ENCODE measurements around the gene UNC80. TPM values are rescaled to one million over a fixed set of nuclear protein-coding genes. Genes with fewer than 3 reads are reported as not detected.

UNC80 gene
- total RNA-seq, 4 donors from 2014 or later, result under 0.01 TPM; not detected in 3

DNA sequence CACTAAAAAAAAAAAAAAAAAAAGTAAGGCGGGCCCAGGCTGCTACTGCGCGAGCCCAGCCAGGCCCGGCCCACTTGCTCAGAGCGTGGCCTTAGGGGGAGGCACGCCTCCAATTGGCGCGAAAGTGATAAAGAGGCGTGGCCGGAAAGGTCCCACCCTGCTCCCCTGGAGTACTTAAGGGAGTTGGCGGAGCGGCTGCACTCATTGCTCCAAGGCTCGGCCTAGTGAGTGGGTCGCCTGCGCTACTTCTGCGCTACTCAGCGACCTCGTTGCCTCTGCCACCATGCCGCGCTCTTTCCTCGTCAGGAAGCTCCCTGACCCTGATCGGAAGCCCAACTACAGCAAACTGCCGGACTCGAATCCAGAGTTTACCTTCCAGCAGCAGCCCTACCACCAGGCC lies 36.9 kb downstream of the UNC80 start:
- TF ChIP-seq, protein P1, sequence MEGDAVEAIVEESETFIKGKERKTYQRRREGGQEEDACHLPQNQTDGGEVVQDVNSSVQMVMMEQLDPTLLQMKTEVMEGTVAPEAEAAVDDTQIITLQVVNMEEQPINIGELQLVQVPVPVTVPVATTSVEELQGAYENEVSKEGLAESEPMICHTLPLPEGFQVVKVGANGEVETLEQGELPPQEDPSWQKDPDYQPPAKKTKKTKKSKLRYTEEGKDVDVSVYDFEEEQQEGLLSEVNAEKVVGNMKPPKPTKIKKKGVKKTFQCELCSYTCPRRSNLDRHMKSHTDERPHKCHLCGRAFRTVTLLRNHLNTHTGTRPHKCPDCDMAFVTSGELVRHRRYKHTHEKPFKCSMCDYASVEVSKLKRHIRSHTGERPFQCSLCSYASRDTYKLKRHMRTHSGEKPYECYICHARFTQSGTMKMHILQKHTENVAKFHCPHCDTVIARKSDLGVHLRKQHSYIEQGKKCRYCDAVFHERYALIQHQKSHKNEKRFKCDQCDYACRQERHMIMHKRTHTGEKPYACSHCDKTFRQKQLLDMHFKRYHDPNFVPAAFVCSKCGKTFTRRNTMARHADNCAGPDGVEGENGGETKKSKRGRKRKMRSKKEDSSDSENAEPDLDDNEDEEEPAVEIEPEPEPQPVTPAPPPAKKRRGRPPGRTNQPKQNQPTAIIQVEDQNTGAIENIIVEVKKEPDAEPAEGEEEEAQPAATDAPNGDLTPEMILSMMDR (IDR thresholded peaks at IDR 0.05; ENCODE audit: low read depth), result no peak

DNA sequence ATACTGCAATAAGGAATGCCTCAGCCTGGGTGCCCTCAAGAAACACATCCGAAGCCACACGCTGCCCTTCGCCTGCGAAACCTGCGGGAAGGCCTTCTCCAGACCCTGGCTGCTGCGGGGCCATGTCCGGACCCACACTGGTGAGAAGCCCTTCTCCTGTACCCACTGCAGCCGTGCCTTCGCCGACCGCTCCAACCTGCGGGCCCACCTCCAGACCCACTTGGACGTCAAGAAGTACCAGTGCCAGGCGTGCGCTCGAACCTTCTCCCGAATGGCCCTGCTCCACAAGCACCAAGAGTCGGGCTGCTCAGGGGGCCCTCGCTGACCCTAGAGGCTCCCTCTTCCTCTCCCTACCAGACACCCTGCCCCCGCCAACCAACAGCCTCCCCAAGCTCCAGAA lies 37.6 kb downstream of the UNC80 start:
- TF ChIP-seq, protein P1 (IDR thresholded peaks at IDR 0.05; ENCODE audit: low read depth), result no peak

DNA sequence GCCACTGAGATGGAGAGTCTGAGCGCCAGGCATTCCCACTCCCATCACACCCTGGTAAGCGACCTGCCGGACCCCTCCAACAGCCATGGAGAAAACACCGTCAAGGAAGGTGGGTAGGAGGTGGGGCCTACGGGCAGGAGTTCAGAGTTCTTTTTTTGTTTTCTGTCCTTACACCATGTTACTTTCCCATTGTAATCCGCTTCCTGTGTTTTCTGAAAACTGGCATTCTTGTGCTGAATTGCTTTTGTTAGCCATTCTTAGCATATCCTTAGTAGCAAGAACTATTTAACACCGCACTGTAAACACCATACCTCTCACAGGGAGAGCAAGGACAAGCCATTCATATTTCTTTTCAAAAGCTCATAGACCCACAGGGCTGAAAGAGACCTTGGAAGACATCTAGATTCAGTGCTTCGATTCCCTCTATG lies 46.2 kb downstream of the UNC80 start:
- TF ChIP-seq, protein P1 (IDR thresholded peaks at IDR 0.05; ENCODE audit: low read depth), result no peak

DNA sequence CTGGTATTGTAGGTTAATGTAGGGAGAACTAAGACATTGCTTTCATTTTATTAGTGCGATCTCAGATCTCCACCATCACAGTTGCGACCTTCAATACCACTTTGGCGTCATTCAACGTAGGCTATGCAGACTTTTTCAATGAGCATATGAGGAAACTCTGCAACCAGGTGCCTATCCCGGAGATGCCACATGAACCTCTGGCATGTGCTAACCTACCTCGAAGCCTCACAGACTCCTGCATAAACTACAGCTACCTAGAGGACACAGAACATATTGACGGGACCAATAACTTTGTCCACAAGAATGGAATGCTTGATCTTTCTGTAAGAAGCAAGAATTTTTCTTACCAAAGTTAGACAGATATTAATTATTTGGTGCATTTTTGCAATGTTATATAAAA lies 47.3 kb downstream of the UNC80 start:
- TF ChIP-seq, protein P1 (IDR thresholded peaks at IDR 0.05; ENCODE audit: low read depth), result no peak

DNA sequence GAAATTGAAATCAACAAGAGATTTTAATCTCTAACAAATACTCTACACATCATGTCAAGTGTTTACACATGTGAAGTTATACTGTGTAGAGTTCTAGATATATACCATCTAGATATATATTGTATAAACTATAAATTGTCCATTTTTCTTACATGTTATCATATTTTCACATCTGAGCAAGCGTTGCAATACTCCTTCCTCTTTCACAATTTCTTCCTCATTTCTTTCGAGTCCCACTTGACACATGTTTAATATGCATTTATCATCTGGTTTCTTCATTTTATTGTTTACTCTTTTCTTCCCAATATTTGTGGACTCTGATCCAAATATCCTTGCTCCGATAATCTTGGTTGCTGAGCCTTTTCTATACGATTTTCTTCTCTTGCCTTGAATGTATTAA lies 50.2 kb downstream of the UNC80 start:
- TF ChIP-seq, protein P1 (IDR thresholded peaks at IDR 0.05; ENCODE audit: low read depth), result no peak

DNA sequence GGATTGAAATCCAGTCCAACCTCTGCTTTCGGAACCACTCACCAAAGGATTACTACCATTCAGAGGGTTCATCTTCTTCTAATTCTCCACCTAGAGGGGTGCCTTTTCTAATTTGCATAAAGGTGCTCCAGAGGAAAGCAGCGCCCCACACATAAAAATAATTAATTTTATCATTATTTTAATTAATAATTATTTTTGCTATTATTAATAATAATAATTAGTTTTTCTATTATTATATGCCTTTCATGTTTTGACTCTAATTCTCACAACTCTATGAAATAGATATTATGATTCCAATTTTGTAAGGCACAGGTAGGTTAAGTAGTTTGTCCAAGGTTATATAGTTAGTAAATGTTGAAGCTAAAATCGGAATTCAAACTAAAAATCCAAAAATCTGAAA lies 51.9 kb downstream of the UNC80 start:
- TF ChIP-seq, protein P1 (IDR thresholded peaks at IDR 0.05; ENCODE audit: low read depth), result no peak

DNA sequence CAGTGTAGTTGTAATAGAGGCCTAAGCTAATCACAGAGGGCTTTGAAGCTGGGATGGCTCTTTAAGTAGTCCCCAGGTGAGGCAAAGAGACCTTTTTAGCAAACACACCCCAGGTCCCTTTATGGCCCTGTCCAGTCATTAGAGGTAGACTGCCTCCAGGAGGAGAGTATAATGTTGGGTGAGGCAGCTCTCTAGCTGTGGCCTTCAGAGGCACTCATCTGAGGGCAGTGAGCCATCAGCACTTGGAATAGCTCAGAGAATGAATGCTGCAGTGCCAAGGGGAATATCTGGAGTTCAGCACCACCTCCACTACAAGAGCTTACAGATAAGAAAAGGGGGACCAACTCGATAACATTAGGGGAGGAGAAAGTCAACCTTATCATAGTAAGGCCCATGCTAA lies 52.8 kb downstream of the UNC80 start:
- TF ChIP-seq, protein P1 (IDR thresholded peaks at IDR 0.05; ENCODE audit: low read depth), result no peak
